ENCODE measurements around the gene WIPF1.

The WIPF1 gene

GRCh38 chr2:174599310-174599921, 1.8 kb upstream of the WIPF1 start:
- TF ChIP-seq, protein P1, sequence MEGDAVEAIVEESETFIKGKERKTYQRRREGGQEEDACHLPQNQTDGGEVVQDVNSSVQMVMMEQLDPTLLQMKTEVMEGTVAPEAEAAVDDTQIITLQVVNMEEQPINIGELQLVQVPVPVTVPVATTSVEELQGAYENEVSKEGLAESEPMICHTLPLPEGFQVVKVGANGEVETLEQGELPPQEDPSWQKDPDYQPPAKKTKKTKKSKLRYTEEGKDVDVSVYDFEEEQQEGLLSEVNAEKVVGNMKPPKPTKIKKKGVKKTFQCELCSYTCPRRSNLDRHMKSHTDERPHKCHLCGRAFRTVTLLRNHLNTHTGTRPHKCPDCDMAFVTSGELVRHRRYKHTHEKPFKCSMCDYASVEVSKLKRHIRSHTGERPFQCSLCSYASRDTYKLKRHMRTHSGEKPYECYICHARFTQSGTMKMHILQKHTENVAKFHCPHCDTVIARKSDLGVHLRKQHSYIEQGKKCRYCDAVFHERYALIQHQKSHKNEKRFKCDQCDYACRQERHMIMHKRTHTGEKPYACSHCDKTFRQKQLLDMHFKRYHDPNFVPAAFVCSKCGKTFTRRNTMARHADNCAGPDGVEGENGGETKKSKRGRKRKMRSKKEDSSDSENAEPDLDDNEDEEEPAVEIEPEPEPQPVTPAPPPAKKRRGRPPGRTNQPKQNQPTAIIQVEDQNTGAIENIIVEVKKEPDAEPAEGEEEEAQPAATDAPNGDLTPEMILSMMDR (IDR thresholded peaks at IDR 0.05; ENCODE audit: borderline replicate concordance, insufficient read depth, low read depth, low read length) = no peak
- H3K4me3 ChIP-seq (ENCODE audit: low read depth, low read length) = no peak overlapping the region

DNA sequence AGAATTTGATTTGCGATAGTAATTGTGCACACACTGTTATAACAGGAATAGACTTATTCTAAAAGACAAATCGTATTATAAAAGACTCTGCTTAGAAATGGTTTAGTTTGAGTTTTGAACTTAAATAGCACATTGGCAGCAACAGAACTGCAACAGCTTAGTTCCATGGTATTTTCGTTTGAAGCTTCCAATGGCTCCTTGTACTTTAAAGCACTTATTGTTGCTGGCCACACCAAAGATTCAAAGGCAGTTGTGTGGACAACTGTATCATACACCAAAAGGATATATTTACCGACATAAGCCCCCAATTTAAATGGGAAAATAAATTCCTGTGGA, 627 bp downstream of the WIPF1 start:
- H3K4me3 ChIP-seq (ENCODE audit: low read depth, low read length) = peak overlapping the region; percentile 51
- TF ChIP-seq, protein P1 (IDR thresholded peaks at IDR 0.05; ENCODE audit: borderline replicate concordance, insufficient read depth, low read depth, low read length) = no peak

DNA sequence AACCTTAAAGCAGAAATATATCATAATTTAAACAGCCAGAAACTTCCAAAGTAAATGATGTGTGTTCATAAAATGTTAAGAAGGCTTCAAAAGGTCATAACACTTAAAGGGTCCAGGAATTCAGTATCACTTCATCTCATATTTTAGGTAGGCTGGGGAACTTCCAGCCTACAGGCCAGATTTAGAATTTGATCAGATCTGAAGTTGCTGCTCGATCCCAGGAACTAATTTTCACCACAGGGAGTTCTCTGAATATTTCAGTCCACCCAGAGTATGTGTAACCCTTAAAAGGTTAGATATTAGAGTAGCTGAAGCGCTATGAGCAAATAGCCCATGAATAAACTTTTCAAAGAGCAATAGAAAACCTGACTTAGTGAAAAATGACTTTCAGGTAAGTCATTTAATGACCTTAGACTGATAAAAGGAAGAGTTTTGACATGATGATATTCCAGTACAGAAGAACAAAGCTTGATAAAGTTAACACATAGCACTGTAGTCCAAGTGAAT, 1.7 kb downstream of the WIPF1 start:
- peak overlapping the region; percentile 51 for H3K4me3 ChIP-seq (ENCODE audit: low read depth, low read length)

GRCh38 chr2:174595116-174595809, 2.3 kb downstream of the WIPF1 start:
- H3K4me3 ChIP-seq (ENCODE audit: low read depth, low read length) = peak overlapping the region; percentile 51
- TF ChIP-seq, protein P1 (IDR thresholded peaks at IDR 0.05; ENCODE audit: borderline replicate concordance, insufficient read depth, low read depth, low read length) = no peak

More for the DNA sequence above, 1.7 kb downstream of the WIPF1 start:
- TF ChIP-seq, protein P1 (IDR thresholded peaks at IDR 0.05; ENCODE audit: borderline replicate concordance, insufficient read depth, low read depth, low read length) = no peak

GRCh38 chr2:174594456-174594855, 3.1 kb downstream of the WIPF1 start:
- peak overlapping the region; percentile 33 for H3K4me3 ChIP-seq (ENCODE audit: low read depth, low read length)

GRCh38 chr2:174593574-174594203, 3.9 kb downstream of the WIPF1 start:
- peak overlapping the region; percentile 21 for H3K4me3 ChIP-seq (ENCODE audit: low read depth, low read length)
- TF ChIP-seq, protein P1 (IDR thresholded peaks at IDR 0.05; ENCODE audit: borderline replicate concordance, insufficient read depth, low read depth, low read length) = no peak

More at GRCh38 chr2:174594456-174594855, 3.1 kb downstream of the WIPF1 start:
- TF ChIP-seq, protein P1 (IDR thresholded peaks at IDR 0.05; ENCODE audit: borderline replicate concordance, insufficient read depth, low read depth, low read length) = no peak
